Measurements from ENCODE around the gene TMEM89.

DNA sequence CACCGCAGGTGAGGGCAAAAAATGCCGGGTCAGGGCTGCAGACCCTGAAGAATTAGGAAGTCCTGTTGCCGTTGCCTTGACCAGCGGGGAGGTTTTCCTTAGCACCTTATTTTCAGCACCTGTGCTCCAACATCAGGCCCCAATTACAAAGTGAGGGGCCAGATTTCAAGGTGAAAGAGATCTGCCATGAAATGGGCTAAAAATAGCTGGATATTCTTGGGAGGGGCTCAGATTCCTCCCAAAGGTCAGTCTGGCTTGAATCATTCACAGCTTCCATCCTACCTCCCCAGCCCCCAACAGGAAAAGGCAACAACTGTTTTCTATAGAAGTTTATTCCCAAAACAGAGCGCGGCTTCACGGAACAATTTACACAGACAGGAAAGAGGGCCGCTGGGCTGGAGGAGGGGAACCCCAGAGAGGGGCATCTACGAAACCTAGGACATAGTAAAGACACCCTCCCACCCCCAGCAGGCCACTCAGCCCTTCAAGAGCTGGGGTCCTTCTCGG lies 14.6 kb upstream of the TMEM89 start:
- TF ChIP-seq, protein P1, sequence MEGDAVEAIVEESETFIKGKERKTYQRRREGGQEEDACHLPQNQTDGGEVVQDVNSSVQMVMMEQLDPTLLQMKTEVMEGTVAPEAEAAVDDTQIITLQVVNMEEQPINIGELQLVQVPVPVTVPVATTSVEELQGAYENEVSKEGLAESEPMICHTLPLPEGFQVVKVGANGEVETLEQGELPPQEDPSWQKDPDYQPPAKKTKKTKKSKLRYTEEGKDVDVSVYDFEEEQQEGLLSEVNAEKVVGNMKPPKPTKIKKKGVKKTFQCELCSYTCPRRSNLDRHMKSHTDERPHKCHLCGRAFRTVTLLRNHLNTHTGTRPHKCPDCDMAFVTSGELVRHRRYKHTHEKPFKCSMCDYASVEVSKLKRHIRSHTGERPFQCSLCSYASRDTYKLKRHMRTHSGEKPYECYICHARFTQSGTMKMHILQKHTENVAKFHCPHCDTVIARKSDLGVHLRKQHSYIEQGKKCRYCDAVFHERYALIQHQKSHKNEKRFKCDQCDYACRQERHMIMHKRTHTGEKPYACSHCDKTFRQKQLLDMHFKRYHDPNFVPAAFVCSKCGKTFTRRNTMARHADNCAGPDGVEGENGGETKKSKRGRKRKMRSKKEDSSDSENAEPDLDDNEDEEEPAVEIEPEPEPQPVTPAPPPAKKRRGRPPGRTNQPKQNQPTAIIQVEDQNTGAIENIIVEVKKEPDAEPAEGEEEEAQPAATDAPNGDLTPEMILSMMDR (IDR thresholded peaks at IDR 0.05; ENCODE audit: low read depth, low read length, poor library complexity, severe bottlenecking), result no peak
- no peak for TF ChIP-seq EZH2phosphoT487 (IDR thresholded peaks at IDR 0.05; ENCODE audit: borderline replicate concordance, low read length)
